GM23248 (cell line): Measurements from ENCODE around the gene SPAG7.

Experiments used
- EZH2 ChIP-seq: fragments of 200-600 bp; sonication (generic); IDR thresholded peaks from 2 replicates; pipeline ENCODE4 v1.6.1; 2018; ENCODE audit warnings: antibody characterized with exemption, mild to moderate bottlenecking; ENCODE audit not compliant: insufficient read depth, poor library complexity, severe bottlenecking
- EZH2phosphoT487 ChIP-seq: fragments of 200-600 bp; sonication (generic); IDR thresholded peaks from 2 replicates; pipeline ENCODE4 v1.6.1; 2018; ENCODE audit warnings: antibody characterized with exemption, moderate library complexity, mild to moderate bottlenecking, low read depth; ENCODE audit not compliant: insufficient read depth

GRCh38 chr17:5002121-5002788, 34.6 kb upstream of the SPAG7 start:
- no peak for TF ChIP-seq EZH2phosphoT487
- no peak for TF ChIP-seq EZH2
